SU-DHL-6 (cell line): ENCODE measurements around the gene CNTN5.

Source experiments
- H2AFZ ChIP-seq: fragments of 200-600 bp; sonication (generic); 2 replicates; pipeline ENCODE4 v1.6.1; 2014; ENCODE audit warnings: low read depth, mild to moderate bottlenecking, moderate library complexity, mixed read lengths, antibody characterized with exemption, low read length; ENCODE audit not compliant: severe bottlenecking
- H3F3A ChIP-seq: fragments of 200-600 bp; shearing (Covaris generic); 2 replicates; pipeline ENCODE4 v1.6.0; 2016; ENCODE audit warnings: antibody characterized with exemption, mild to moderate bottlenecking; ENCODE audit not compliant: insufficient read depth
- H3K27ac ChIP-seq: fragments of 200-600 bp; sonication (generic); 2 replicates; pipeline ENCODE4 v1.5.1; 2016; ENCODE audit warnings: low read depth, mild to moderate bottlenecking, low read length, moderate library complexity, mixed read lengths
- H3K27me3 ChIP-seq: fragments of 200-600 bp; sonication (generic), shearing (Covaris generic); 2 replicates; pipeline ENCODE4 v1.6.0; 2014; ENCODE audit warnings: mild to moderate bottlenecking, low read length
- H3K36me3 ChIP-seq: fragments of 200-600 bp; sonication (generic); 2 replicates; pipeline ENCODE4 v1.6.1; 2014; ENCODE audit warnings: mild to moderate bottlenecking, low read length, mixed read lengths
- H3K4me2 ChIP-seq: fragments of 300-600, 200-600 bp; shearing (Covaris generic), sonication (generic); 2 replicates; pipeline ENCODE4 v1.6.0; 2014; ENCODE audit warnings: low read length, low read depth, mild to moderate bottlenecking; ENCODE audit not compliant: poor library complexity, severe bottlenecking
- H3K4me3 ChIP-seq: fragments of 200-600 bp; sonication (generic); 2 replicates; pipeline ENCODE4 v1.5.1; 2014; ENCODE audit warnings: antibody characterized with exemption, low read length, mild to moderate bottlenecking, mixed read lengths; ENCODE audit not compliant: insufficient read depth, poor library complexity, severe bottlenecking
- H3K79me2 ChIP-seq: fragments of 200-600 bp; sonication (generic); 2 replicates; pipeline ENCODE4 v1.6.1; 2014; ENCODE audit warnings: mild to moderate bottlenecking, low read length, moderate library complexity; ENCODE audit not compliant: insufficient read depth
- H3K9ac ChIP-seq: fragments of 200-600 bp; sonication (generic); 2 replicates; pipeline ENCODE4 v1.7.0; 2014; ENCODE audit warnings: mild to moderate bottlenecking, low read length
- H3K9me2 ChIP-seq: fragments of 200-600 bp; sonication (generic); replicated peaks from 2 replicates; pipeline ENCODE4 v1.6.1; 2014; ENCODE audit warnings: low read length; ENCODE audit not compliant: insufficient read depth
- H3K9me3 ChIP-seq: fragments of 200-600 bp; sonication (generic); 2 replicates; pipeline ENCODE4 v1.6.1; 2014; ENCODE audit warnings: low read length, mixed read lengths; ENCODE audit not compliant: insufficient read depth
- H4K20me1 ChIP-seq: fragments of 200-600 bp; sonication (generic); 2 replicates; pipeline ENCODE4 v1.6.1; 2014; ENCODE audit warnings: low read depth, mild to moderate bottlenecking, antibody characterized with exemption, low read length, moderate library complexity, mixed read lengths
- CTCF ChIP-seq: fragments of 200-600 bp; sonication (generic); IDR thresholded peaks from one replicate; pipeline ENCODE4 v1.5.1; 2017; ENCODE audit warnings: antibody characterized with exemption, mild to moderate bottlenecking, low read length, moderate library complexity; ENCODE audit not compliant: insufficient read depth, poor library complexity, severe bottlenecking
- EZH2phosphoT487 ChIP-seq: fragments of 200-600 bp; sonication (generic), shearing (Covaris generic); conservative IDR thresholded peaks from 2 replicates; pipeline ENCODE4 v1.6.1; 2018; ENCODE audit warnings: mild to moderate bottlenecking, antibody characterized with exemption, low read length, moderate library complexity, mixed read lengths

Gene CNTN5

DNA sequence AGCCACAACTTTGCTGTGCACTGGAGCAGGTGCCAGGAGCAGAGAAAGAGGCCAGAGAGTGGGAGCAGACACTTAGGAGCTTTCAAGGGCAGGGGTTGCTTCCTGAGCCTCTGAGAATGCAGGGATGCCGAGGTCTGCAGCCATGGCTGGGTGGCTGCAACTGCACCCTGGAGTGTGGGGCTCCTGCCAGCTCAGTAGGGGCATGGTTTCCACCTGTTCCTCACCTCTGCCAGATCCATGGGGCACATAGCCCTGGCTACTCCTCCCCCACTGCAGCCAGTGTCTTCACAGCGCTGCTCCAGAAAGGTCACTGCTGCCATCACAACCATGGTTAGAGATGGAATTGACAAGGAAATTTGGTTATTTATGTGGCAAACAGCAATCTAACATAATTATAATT is 404.8 kb downstream of the CNTN5 start:
- H3K79me2 ChIP-seq, result no peaks in the 10 kb centered on the region
- no peaks in the 10 kb centered on the region for H3K27me3 ChIP-seq
- H3K9me3 ChIP-seq, result no peaks in the 10 kb centered on the region
- no peak overlapping the region for H3K9ac ChIP-seq
- TF ChIP-seq EZH2phosphoT487 (no peak), CTCF (no peak)
- H3K4me2 ChIP-seq, result no peak overlapping the region
- no peaks in the 10 kb centered on the region for H4K20me1 ChIP-seq
- H3K4me3 ChIP-seq, result no peak overlapping the region
- no peak overlapping the region for H2AFZ ChIP-seq
- no peak overlapping the region for H3K27ac ChIP-seq
- no peaks in the 10 kb centered on the region for H3K36me3 ChIP-seq
- no peaks in the 10 kb centered on the region for H3F3A ChIP-seq
- no peaks in the 10 kb centered on the region; the same call in 1 of the 2 replicates for H3K9me2 ChIP-seq

DNA sequence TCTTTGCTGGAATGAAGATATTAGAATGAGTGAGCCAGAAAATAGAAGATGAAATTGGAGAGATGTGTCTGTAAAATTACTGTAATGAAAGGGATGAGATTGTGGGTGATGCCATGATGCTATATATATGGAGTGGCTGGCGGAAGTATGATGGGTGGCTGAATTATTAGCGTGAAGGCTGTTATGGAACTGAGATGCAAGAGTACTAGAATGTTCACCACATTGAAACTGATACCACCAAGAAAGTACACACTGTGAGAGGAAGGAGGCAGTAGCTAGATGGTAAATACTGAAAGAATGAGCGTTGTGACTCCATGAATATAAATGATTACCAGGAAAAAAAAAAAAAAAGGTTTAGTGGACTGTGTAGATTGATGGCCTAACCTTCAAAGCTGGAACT is 411.9 kb downstream of the CNTN5 start:
- Histone ChIP-seq H3K9ac (no peak overlapping the region), H3F3A (no peaks in the 10 kb centered on the region), H3K36me3 (no peaks in the 10 kb centered on the region), H2AFZ (no peak overlapping the region), H3K4me2 (no peak overlapping the region), H3K27me3 (no peaks in the 10 kb centered on the region), H3K9me2 (no peaks in the 10 kb centered on the region), H3K27ac (no peak overlapping the region), H3K9me3 (no peaks in the 10 kb centered on the region), H3K79me2 (no peaks in the 10 kb centered on the region), H3K4me3 (no peak overlapping the region), H4K20me1 (no peaks in the 10 kb centered on the region)
- TF ChIP-seq CTCF, result no peak
- no peak for TF ChIP-seq EZH2phosphoT487

DNA sequence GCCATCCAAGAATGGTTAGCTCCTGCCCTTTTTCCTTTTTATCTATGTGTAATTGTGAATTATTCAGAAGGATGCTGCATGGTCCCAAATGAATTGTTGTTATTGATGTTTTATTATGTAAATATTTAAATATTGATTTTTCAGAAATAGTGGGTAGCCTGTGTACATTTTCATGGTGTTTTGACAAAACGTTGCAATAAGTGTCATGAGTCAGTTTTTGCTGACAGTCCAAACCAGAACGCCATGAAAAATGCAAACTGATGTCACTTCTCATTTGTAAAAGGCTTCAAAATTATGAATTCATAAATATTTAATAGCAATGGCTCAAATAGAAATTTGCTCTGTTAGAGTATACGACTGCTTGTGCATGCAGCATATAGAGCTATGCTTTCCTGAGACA is 422.5 kb downstream of the CNTN5 start:
- no peak overlapping the region for H3K9ac ChIP-seq
- H3K9me3 ChIP-seq, result no peaks in the 10 kb centered on the region
- H3K36me3 ChIP-seq, result no peaks in the 10 kb centered on the region
- H2AFZ ChIP-seq, result no peak overlapping the region
- TF ChIP-seq EZH2phosphoT487 (no peak), CTCF (no peak)
- H3K4me2 ChIP-seq, result no peak overlapping the region
- no peaks in the 10 kb centered on the region for H3K27me3 ChIP-seq
- no peak overlapping the region for H3K27ac ChIP-seq
- no peaks in the 10 kb centered on the region for H3K9me2 ChIP-seq
- H3K79me2 ChIP-seq, result no peaks in the 10 kb centered on the region
- no peak overlapping the region for H3K4me3 ChIP-seq
- no peaks in the 10 kb centered on the region for H3F3A ChIP-seq
- H4K20me1 ChIP-seq, result no peaks in the 10 kb centered on the region
